CD8-positive, alpha-beta memory T cell (primary cell): ENCODE measurements around the gene SLC8B1. TPM values are rescaled to one million over a fixed set of nuclear protein-coding genes. Genes with fewer than 3 reads are reported as not detected.

Experiments used
- polyA plus RNA-seq: library from polyadenylated mRNA; unstranded; fragments of 300-500 nt; fragmentation: Illumina TruSeq; gene quantifications from one replicate; pipeline ENCODE4 v1.2.3, GENCODE V29; 2021
- total RNA-seq, 2 experiments: library from RNA; stranded (reverse); gene quantifications; one replicate each; pipeline ENCODE4 v1.2.3, GENCODE V29; 2021

Gene SLC8B1
- total and polyA plus RNA-seq, 3 experiments from 2014 or later: 14.9 to 26.8 (median 16.8) TPM

Other genes starting within 250 kb of the SLC8B1 start
- gene RASAL1, start 199.3 kb downstream of the SLC8B1 start, total RNA-seq: under 1 TPM; 0.51 to 0.72 TPM
- gene RASAL1, start 199.3 kb downstream of the SLC8B1 start, polyA plus RNA-seq: 0.45 TPM
- under 1 TPM; 0.16 to 0.33 TPM for gene CFAP73, start 185.4 kb downstream of the SLC8B1 start, total RNA-seq
- gene CFAP73, start 185.4 kb downstream of the SLC8B1 start, polyA plus RNA-seq: not detected
- 100 to 1,000 TPM; 131 to 133 TPM for gene DDX54, start 149.6 kb downstream of the SLC8B1 start, total RNA-seq
- 47.7 TPM for gene DDX54, start 149.6 kb downstream of the SLC8B1 start, polyA plus RNA-seq
- gene RITA1, start 149.4 kb downstream of the SLC8B1 start, total RNA-seq: 10 to 100 TPM; 21.1 to 22.5 TPM
- 27.4 TPM for gene RITA1, start 149.4 kb downstream of the SLC8B1 start, polyA plus RNA-seq
- gene TPCN1, start 113.6 kb downstream of the SLC8B1 start, total RNA-seq: 10 to 100 TPM; 21.3 to 24.1 TPM
- 10.1 TPM for gene TPCN1, start 113.6 kb downstream of the SLC8B1 start, polyA plus RNA-seq
- gene PLBD2, start 23.5 kb upstream of the SLC8B1 start, total RNA-seq: 10 to 100 TPM; 19.5 to 20.7 TPM
- 10.0 TPM for gene PLBD2, start 23.5 kb upstream of the SLC8B1 start, polyA plus RNA-seq
- under 1 TPM; 0.18 to 0.20 TPM for gene SDS, start 68.8 kb upstream of the SLC8B1 start, total RNA-seq
- not detected for gene SDS, start 68.8 kb upstream of the SLC8B1 start, polyA plus RNA-seq
- under 1 TPM; 0.20 to 0.24 TPM for gene SDSL, start 87.3 kb upstream of the SLC8B1 start, total RNA-seq
- gene SDSL, start 87.3 kb upstream of the SLC8B1 start, polyA plus RNA-seq: not detected
- gene LHX5, start 136.8 kb upstream of the SLC8B1 start, total RNA-seq: not detected
- not detected for gene LHX5, start 136.8 kb upstream of the SLC8B1 start, polyA plus RNA-seq